ENCODE results near the gene SEC63. TPM values are rescaled to one million over a fixed set of nuclear protein-coding genes. Genes with fewer than 3 reads are reported as not detected.
A peak's percentile ranks its signal among the peaks of the same experiment; 100 is the strongest.

The SEC63 gene
- total and polyA plus RNA-seq, 9 donors: 33.8 to 198 (median 122) TPM

GRCh38 chr6:107869871-107870270 is 88.1 kb downstream of the SEC63 start:
- no peak for DNase-seq

GRCh38 chr6:107868867-107869611 is 89.0 kb downstream of the SEC63 start:
- no peak for DNase-seq
- WGBS, 3 donors: 36 to 47% (median 38%) methylated on average over 3 of the region's 3 CpGs
- H3K27ac ChIP-seq: no peak overlapping the region

More at GRCh38 chr6:107869871-107870270, 88.1 kb downstream of the SEC63 start:
- WGBS, 3 donors: 0 to 2% (median 0%) methylated on average over 1 of the region's 1 CpG
- H3K9me3 ChIP-seq: no peaks in the 10 kb centered on the region
- no peaks in the 10 kb centered on the region for H3K36me3 ChIP-seq
- no peaks in the 10 kb centered on the region for H3K4me1 ChIP-seq (ENCODE audit: insufficient read depth)
- H3K4me3 ChIP-seq: no peak overlapping the region
- no peak for TF ChIP-seq POLR2A (IDR thresholded peaks at IDR 0.05)
- no peak for TF ChIP-seq CTCF (IDR thresholded peaks at IDR 0.05)
- no peak for TF ChIP-seq EP300 (IDR thresholded peaks at IDR 0.05)
- H3K27me3 ChIP-seq: no peaks in the 10 kb centered on the region
- intact Hi-C loops (cut with DNase I): no loop called here
- no peak overlapping the region for H3K27ac ChIP-seq

GRCh38 chr6:107867302-107867615 is 90.7 kb downstream of the SEC63 start:
- no peak for TF ChIP-seq POLR2A (IDR thresholded peaks at IDR 0.05)
- TF ChIP-seq EP300 (IDR thresholded peaks at IDR 0.05): no peak
- TF ChIP-seq CTCF (IDR thresholded peaks at IDR 0.05): no peak
- H3K27ac ChIP-seq: no peak overlapping the region
- DNase-seq: no peak
- WGBS, 3 donors: 23 to 27% (median 27%) methylated on average over 4 of the region's 4 CpGs
- H3K4me3 ChIP-seq: no peak overlapping the region
- intact Hi-C loops (cut with DNase I): no loop called here
- no peaks in the 10 kb centered on the region for H3K36me3 ChIP-seq
- H3K9me3 ChIP-seq: no peaks in the 10 kb centered on the region
- no peaks in the 10 kb centered on the region for H3K4me1 ChIP-seq (ENCODE audit: insufficient read depth)
- no peaks in the 10 kb centered on the region for H3K27me3 ChIP-seq

More at GRCh38 chr6:107868867-107869611, 89.0 kb downstream of the SEC63 start:
- H3K36me3 ChIP-seq: no peaks in the 10 kb centered on the region
- no peaks in the 10 kb centered on the region for H3K4me1 ChIP-seq (ENCODE audit: insufficient read depth)
- no peaks in the 10 kb centered on the region for H3K9me3 ChIP-seq
- no peak for TF ChIP-seq CTCF (IDR thresholded peaks at IDR 0.05)
- intact Hi-C loops (cut with DNase I): no loop called here
- no peak overlapping the region for H3K4me3 ChIP-seq
- no peaks in the 10 kb centered on the region for H3K27me3 ChIP-seq

GRCh38 chr6:107866606-107867301 is 91.3 kb downstream of the SEC63 start:
- Histone ChIP-seq H3K36me3 (no peaks in the 10 kb centered on the region), H3K27ac (no peak overlapping the region), H3K4me3 (no peak overlapping the region), H3K9me3 (no peaks in the 10 kb centered on the region), H3K4me1 (ENCODE audit: insufficient read depth) (no peaks in the 10 kb centered on the region), H3K27me3 (no peaks in the 10 kb centered on the region)
- no peak for TF ChIP-seq EP300 (IDR thresholded peaks at IDR 0.05)
- TF ChIP-seq CTCF (IDR thresholded peaks at IDR 0.05): peak in 2 of 3 donors; percentile 21 to 26
- DNase-seq: no peak
- WGBS, 3 donors: 42 to 49% (median 45%) methylated on average over 11 of the region's 11 CpGs
- intact Hi-C loops (cut with DNase I): no loop called here

Data from ovary (tissue), 9 donors.